CMK (cell line): ENCODE measurements around the gene AICDA.

Experiments
- DNase-seq: peaks from one replicate; pipeline ENCODE4 v3.0.0-alpha.2; 2010; ENCODE audit warnings: low read depth

AICDA gene

GRCh38 chr12:8554451-8555195 lies 58.0 kb downstream of the AICDA start:
- DNase-seq = no peak

GRCh38 chr12:8553088-8553627 lies 59.5 kb downstream of the AICDA start:
- no peak for DNase-seq
